ENCODE measurements around the gene VPS51.
"Not testable (repeated sequence)": the region's sequence is repeated elsewhere in the genome, so short reads cannot be mapped to it uniquely, and the experiment has no call there.

The VPS51 gene

GRCh38 chr11:65107751-65108468 is 11.9 kb downstream of the VPS51 start:
- DNase-seq (ENCODE audit: low read depth): no peak

DNA sequence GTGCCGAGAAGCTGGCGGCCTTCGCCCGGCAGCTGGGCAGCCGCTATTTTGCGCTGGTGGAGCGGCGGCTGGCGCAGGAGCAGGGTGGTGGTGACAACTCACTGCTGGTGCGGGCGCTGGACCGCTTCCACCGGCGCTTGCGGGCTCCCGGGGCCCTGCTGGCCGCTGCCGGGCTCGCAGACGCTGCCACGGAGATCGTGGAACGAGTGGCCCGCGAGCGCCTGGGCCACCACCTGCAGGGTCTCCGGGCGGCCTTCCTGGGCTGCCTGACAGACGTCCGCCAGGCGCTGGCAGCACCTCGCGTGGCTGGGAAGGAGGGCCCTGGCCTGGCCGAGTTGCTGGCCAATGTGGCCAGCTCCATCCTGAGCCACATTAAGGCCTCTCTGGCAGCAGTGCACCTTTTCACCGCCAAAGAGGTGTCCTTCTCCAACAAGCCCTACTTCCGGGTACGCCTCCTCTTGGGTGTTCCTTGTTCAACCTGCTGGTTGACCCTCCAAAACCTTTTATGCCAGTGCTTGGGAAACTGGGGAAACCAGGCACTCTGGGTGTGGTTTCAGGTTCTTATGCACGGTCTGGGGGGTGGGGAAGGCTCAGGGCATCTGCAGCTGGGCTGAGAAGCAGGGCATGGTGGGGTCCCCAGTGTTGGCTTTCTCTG is 12.6 kb downstream of the VPS51 start:
- no peak for DNase-seq (ENCODE audit: low read depth)

DNA sequence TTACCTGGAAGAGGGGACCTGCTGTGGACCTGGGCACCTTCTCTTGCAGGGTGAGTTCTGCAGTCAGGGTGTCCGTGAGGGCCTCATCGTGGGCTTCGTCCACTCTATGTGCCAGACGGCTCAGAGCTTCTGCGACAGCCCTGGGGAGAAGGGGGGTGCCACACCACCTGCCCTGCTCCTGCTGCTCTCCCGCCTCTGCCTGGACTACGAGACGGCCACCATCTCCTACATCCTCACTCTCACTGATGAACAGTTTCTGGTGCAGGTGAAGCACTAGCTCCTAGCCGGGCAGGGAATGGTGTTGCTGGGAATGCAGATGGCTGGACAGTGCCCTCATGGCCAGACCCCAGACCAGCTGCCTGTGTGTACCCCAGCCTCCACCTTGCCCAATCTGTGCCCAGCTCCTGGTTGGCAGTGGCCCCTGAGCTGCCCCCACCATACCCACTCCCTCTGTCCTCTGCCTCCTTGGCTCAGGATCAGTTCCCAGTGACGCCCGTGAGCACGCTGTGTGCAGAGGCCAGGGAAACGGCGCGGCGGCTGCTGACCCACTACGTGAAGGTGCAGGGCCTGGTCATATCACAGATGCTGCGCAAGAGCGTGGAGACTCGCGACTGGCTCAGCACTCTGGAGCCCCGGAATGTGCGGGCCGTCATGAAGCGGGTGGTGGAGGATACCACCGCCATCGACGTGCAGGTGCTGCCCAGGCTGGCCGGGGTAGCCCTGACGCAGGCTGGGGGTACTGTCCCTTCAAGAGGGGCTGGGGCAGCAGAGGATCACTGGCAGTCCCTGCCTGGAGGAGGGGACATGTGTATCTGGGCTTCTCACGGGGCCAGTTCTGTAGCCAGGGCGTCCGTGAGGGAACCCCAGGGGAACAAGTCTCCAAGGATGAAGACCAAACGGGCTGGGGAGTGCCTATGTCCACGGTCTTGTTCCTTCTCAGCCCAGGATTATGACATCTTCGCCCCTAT is 13.5 kb downstream of the VPS51 start:
- no peak for DNase-seq (ENCODE audit: low read depth)

- DNase-seq (ENCODE audit: low read depth): peak; percentile 56
Measured at GRCh38 chr11:65110354-65110861, 14.4 kb downstream of the VPS51 start.

DNA sequence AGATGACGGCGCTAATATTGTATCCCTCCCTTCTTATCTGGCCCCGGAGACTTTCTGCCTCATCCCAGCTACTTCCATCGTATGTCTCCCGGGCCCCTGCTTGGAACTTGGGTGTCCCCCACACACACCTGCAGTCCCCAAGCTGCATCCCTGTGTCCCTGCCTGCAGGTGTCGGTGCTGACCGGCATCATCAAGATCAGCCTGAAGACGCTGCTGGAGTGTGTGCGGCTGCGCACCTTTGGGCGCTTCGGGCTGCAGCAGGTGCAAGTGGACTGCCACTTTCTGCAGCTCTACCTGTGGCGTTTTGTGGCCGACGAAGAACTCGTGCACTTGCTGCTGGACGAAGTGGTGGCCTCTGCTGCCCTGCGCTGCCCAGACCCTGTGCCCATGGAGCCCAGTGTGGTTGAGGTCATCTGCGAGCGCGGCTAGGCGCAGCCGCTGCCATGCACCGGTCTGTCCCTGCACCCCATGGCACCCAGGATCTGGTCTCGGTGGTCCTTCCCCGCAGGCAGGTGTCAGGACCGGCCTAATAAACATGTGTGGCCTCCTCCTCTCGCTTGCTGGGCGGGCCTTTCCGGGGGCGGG is 15.2 kb downstream of the VPS51 start:
- no peak for DNase-seq (ENCODE audit: low read depth)

GRCh38 chr11:65111744-65112545 is 15.9 kb downstream of the VPS51 start, which contains the start of gene TM7SF2:
Gene TM7SF2, plus strand, starts transcription at chr11:65111872. Its CDS starts 144 bp downstream, at chr11:65112016.
- peak; percentile 83 for DNase-seq (ENCODE audit: low read depth)

- DNase-seq (ENCODE audit: low read depth): no peak
Measured at GRCh38 chr11:65112546-65113360, 16.7 kb downstream of the VPS51 start.

GRCh38 chr11:65113361-65113756 is 17.3 kb downstream of the VPS51 start:
- no peak for DNase-seq (ENCODE audit: low read depth)

- no peak for DNase-seq (ENCODE audit: low read depth)
Measured at GRCh38 chr11:65113839-65114238, 17.8 kb downstream of the VPS51 start.

DNA sequence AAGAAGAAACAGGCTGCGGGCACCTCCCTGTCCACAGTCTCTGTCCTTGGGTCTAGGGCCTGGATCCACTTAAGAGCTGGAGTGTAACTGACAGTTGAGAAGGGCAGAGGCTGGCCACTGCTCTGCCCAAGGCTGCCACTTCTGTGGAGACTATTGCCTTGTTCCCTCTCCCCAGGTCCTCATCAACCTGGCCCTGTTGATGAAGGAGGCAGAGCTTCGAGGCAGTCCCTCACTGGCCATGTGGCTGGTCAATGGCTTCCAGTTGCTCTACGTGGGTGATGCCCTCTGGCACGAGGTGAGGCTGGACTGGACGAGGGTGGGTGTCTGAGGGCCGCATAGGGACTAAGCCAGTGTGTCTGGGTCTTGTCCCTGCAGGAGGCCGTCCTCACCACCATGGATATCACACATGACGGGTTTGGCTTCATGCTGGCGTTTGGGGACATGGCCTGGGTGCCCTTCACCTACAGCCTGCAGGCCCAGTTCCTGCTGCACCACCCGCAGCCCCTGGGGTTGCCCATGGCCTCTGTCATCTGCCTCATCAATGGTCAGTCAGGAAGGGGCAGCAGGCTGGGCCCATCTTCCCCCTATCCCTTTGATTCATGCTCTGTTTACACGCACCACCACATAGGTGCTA is 18.6 kb downstream of the VPS51 start:
- no peak for DNase-seq (ENCODE audit: low read depth)

- DNase-seq (ENCODE audit: low read depth): no peak
Measured at GRCh38 chr11:65115361-65116082, 19.5 kb downstream of the VPS51 start.

GRCh38 chr11:65116370-65117205 is 20.6 kb downstream of the VPS51 start:
- DNase-seq (ENCODE audit: low read depth): no peak

DNA sequence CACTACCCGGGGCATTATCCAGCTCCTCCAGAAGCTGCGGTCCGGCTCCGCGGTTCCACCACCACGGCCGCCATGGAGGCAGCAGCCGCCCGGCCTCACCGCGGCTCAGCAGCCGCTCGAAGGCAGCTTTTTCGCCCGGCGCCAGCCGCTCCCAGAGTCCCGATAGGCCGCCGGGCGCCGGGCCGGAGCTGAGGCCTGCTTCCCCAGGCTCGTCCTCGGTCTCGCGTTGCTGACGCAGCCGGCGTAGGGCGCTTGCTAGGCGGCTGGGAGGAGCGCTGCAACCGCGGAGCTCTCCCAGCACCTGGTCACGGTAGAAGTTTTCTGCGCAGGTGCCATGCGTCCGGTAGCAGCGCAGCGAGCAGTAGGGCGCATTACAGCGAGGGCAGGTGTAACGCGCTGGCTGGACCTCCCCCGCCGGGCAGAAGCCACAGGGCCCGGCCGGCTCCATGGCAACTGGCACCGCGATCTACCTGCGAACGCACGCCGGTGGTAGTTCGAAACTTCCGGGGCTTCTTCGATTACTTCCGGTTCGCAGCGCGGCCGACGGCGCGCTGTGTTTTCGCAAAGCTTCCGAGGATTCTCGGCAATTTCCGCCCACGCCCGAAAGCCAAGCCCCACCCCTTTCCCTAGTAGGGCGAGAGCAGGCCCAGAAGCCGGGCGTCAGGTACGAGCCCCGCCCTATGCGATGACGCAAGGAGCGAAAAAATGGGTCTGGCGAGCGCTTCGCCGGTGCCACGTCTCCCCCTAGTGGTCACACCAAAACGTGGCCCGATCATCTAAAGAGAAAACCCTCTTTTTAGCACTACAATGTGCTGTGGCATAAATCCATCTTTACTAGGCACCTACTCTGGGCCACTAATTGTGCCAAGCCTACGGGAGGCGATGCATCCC is 21.4 kb downstream of the VPS51 start, which contains the start of gene ZNHIT2:
Gene ZNHIT2 (minus strand): TSS at position 496 of the 891 bp plus-strand sequence. CDS start 48 bp downstream, at position 448.
- DNase-seq (ENCODE audit: low read depth): peak; percentile 97

DNA sequence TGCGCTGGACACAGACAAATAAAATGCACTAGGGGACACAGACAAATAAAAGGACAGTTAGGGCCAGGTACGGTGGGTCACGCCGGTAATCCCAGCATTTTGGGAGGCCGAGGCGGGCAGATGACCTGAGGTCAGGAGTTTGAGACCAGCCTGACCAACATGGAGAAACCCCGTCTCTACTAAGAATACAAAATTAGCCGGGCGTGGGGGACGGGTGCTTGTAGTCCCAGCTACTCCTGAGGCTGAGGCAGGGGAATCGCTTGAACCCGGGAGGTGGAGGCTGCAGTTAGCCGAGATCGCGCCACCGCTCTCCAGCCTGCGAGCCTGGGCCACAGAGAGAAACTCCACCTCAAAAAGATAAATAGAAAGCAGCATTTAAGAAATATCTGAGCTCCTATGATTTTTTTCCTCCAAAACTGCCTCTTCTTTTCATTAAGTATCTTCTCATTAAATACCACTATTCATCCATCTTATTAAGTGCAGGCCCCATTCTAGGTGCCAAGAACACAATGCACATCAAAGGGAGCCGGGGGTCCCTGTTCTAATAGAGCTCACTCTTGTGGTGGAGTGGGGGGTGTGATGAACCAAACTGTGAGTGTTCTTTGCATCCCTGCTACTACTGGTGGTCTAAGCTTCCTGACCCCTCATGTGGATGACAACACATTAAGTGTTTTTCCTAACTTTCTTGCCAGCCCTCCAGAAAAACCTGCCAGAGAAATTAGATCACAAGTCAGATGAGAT is 22.3 kb downstream of the VPS51 start:
- DNase-seq (ENCODE audit: low read depth): no peak

GRCh38 chr11:65118891-65119669 is 23.1 kb downstream of the VPS51 start:
- DNase-seq (ENCODE audit: low read depth): not testable (repeated sequence)
